ENCODE data around the gene NKX2-8.

- TF ChIP-seq, protein P1, sequence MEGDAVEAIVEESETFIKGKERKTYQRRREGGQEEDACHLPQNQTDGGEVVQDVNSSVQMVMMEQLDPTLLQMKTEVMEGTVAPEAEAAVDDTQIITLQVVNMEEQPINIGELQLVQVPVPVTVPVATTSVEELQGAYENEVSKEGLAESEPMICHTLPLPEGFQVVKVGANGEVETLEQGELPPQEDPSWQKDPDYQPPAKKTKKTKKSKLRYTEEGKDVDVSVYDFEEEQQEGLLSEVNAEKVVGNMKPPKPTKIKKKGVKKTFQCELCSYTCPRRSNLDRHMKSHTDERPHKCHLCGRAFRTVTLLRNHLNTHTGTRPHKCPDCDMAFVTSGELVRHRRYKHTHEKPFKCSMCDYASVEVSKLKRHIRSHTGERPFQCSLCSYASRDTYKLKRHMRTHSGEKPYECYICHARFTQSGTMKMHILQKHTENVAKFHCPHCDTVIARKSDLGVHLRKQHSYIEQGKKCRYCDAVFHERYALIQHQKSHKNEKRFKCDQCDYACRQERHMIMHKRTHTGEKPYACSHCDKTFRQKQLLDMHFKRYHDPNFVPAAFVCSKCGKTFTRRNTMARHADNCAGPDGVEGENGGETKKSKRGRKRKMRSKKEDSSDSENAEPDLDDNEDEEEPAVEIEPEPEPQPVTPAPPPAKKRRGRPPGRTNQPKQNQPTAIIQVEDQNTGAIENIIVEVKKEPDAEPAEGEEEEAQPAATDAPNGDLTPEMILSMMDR (CRISPR knock-in tag; IDR thresholded peaks at IDR 0.05): no peak
- TF ChIP-seq JUN (CRISPR knock-in tag; IDR thresholded peaks at IDR 0.05) (no peak), EZH2 (conservative IDR thresholded peaks at IDR 0.05; ENCODE audit: low read depth, low read length) (no peak), RFX5 (IDR thresholded peaks at IDR 0.05; ENCODE audit: low read depth, low read length) (no peak), ZNF644 (CRISPR knock-in tag; IDR thresholded peaks at IDR 0.05; ENCODE audit: low read depth) (no peak), HOMEZ (CRISPR knock-in tag; IDR thresholded peaks at IDR 0.05; ENCODE audit: low read depth) (no peak), SRSF9 (IDR thresholded peaks at IDR 0.05; ENCODE audit: borderline replicate concordance, insufficient read depth, low read depth, low read length, poor library complexity, severe bottlenecking) (no peak), FOXO4 (CRISPR knock-in tag; conservative IDR thresholded peaks at IDR 0.05) (no peak), ASH2L (IDR thresholded peaks at IDR 0.05; ENCODE audit: insufficient read length, low read depth, low read length) (no peak)
- TF ChIP-seq, protein P2, sequence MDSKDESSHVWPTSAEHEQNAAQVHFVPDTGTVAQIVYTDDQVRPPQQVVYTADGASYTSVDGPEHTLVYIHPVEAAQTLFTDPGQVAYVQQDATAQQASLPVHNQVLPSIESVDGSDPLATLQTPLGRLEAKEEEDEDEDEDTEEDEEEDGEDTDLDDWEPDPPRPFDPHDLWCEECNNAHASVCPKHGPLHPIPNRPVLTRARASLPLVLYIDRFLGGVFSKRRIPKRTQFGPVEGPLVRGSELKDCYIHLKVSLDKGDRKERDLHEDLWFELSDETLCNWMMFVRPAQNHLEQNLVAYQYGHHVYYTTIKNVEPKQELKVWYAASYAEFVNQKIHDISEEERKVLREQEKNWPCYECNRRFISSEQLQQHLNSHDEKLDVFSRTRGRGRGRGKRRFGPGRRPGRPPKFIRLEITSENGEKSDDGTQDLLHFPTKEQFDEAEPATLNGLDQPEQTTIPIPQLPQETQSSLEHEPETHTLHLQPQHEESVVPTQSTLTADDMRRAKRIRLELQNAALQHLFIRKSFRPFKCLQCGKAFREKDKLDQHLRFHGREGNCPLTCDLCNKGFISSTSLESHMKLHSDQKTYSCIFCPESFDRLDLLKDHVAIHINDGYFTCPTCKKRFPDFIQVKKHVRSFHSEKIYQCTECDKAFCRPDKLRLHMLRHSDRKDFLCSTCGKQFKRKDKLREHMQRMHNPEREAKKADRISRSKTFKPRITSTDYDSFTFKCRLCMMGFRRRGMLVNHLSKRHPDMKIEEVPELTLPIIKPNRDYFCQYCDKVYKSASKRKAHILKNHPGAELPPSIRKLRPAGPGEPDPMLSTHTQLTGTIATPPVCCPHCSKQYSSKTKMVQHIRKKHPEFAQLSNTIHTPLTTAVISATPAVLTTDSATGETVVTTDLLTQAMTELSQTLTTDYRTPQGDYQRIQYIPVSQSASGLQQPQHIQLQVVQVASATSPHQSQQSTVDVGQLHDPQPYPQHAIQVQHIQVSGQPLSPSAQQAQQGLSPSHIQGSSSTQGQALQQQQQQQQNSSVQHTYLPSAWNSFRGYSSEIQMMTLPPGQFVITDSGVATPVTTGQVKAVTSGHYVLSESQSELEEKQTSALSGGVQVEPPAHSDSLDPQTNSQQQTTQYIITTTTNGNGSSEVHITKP (CRISPR knock-in tag; IDR thresholded peaks at IDR 0.05; ENCODE audit: low read depth): no peak
- TF ChIP-seq, protein P3, sequence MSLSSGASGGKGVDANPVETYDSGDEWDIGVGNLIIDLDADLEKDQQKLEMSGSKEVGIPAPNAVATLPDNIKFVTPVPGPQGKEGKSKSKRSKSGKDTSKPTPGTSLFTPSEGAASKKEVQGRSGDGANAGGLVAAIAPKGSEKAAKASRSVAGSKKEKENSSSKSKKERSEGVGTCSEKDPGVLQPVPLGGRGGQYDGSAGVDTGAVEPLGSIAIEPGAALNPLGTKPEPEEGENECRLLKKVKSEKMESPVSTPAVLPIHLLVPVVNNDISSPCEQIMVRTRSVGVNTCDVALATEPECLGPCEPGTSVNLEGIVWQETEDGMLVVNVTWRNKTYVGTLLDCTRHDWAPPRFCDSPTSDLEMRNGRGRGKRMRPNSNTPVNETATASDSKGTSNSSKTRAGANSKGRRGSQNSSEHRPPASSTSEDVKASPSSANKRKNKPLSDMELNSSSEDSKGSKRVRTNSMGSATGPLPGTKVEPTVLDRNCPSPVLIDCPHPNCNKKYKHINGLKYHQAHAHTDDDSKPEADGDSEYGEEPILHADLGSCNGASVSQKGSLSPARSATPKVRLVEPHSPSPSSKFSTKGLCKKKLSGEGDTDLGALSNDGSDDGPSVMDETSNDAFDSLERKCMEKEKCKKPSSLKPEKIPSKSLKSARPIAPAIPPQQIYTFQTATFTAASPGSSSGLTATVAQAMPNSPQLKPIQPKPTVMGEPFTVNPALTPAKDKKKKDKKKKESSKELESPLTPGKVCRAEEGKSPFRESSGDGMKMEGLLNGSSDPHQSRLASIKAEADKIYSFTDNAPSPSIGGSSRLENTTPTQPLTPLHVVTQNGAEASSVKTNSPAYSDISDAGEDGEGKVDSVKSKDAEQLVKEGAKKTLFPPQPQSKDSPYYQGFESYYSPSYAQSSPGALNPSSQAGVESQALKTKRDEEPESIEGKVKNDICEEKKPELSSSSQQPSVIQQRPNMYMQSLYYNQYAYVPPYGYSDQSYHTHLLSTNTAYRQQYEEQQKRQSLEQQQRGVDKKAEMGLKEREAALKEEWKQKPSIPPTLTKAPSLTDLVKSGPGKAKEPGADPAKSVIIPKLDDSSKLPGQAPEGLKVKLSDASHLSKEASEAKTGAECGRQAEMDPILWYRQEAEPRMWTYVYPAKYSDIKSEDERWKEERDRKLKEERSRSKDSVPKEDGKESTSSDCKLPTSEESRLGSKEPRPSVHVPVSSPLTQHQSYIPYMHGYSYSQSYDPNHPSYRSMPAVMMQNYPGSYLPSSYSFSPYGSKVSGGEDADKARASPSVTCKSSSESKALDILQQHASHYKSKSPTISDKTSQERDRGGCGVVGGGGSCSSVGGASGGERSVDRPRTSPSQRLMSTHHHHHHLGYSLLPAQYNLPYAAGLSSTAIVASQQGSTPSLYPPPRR (CRISPR knock-in tag; IDR thresholded peaks at IDR 0.05; ENCODE audit: borderline replicate concordance): no peak
- TF ChIP-seq, protein P4, sequence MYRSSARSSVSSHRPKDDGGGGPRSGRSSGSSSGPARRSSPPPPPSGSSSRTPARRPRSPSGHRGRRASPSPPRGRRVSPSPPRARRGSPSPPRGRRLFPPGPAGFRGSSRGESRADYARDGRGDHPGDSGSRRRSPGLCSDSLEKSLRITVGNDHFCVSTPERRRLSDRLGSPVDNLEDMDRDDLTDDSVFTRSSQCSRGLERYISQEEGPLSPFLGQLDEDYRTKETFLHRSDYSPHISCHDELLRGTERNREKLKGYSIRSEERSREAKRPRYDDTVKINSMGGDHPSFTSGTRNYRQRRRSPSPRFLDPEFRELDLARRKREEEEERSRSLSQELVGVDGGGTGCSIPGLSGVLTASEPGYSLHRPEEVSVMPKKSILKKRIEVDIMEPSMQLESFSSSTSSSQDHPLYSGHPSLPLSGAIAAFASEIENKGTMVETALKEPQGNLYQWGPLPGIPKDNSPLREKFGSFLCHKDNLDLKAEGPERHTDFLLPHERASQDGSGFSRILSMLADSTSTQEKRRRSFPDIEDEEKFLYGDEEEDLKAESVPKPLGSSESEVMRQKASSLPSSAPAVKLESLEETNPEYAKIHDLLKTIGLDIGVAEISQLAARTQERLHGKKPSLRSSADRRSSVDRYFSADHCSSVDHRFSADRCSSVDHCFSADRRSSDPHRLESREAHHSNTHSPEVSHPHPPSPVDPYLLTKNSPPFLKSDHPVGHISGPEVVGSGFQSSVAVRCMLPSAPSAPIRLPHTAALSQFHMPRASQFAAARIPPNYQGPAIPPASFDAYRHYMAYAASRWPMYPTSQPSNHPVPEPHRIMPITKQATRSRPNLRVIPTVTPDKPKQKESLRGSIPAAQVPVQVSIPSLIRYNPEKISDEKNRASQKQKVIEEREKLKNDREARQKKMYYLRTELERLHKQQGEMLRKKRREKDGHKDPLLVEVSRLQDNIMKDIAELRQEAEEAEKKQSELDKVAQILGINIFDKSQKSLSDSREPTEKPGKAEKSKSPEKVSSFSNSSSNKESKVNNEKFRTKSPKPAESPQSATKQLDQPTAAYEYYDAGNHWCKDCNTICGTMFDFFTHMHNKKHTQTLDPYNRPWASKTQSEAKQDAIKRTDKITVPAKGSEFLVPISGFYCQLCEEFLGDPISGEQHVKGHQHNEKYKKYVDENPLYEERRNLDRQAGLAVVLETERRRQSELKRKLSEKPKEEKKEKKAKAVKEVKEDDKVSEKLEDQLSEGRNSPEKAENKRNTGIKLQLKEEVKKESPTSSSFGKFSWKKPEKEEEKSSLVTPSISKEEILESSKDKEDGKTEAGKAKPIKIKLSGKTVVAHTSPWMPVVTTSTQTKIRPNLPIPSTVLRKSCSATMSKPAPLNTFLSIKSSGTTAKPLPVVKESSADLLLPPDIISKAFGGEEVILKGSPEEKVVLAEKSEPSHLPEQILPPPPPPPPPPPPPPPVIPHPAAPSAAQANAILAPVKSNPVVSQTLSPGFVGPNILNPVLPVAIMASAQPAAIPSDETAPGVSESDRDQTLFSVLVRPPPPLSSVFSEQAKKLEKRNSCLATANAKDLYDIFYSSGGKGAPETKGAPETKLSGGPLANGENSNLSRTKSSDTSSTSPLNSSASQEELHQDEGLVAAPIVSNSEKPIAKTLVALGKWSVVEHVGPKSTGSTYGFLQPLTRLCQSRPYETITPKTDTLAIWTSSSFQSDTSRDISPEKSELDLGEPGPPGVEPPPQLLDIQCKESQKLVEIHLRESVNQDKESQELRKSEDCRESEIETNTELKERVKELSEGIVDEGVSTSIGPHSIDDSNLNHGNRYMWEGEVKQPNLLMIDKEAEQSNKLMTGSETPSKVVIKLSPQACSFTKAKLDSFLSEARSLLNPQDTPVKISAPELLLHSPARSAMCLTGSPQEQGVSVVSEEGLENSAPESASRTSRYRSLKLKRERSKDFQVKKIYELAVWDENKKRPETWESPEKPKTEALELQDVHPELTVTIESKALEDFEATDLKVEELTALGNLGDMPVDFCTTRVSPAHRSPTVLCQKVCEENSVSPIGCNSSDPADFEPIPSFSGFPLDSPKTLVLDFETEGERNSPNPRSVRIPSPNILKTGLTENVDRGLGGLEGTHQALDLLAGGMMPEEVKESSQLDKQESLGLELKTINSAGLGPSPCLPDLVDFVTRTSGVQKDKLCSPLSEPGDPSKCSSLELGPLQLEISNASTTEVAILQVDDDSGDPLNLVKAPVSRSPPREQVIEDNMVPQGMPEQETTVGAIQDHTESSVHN (CRISPR knock-in tag; IDR thresholded peaks at IDR 0.05): no peak
Observed at GRCh38 chr14:36538051-36538450, 44.4 kb downstream of the NKX2-8 start.
